Measurements from ENCODE around the gene PDGFRB.

Gene PDGFRB

DNA sequence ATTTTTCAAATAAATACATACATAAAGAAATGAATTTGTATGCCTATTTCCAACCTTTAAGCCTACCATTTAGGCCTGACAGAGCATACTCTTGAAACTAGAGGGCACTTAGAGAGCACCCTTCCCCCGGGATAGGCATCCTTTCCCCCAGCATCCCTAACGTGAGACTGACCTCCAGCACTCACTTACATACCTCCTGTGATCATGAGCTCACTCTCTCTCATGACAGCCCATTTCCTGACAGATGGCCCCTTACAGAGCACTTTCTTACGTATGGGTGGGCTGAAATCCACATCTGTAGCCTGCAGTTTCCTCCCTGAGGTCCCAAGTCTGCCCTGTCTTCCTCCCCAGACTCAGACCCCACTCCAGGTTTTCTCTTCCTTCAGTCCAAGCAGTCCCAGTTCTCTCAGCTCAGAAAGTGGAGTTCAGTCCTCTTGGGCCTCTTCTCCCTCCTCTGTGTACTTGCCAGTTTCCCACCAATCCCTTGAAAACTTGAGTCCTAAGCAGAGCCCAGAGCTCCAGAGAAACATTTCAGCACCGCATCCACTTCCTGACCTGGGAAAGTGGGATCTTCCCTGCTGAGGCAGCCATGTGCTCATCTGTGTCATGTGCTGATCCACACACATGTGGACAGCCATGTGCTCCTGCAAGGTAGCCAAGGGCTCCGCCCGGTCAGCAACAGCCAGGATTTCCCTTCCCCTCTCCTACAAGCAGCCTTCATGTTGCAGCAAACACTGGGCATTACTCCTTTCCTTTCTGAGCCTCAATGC is 8.8 kb upstream of the PDGFRB start:
- no peak for DNase-seq (ENCODE audit: low read depth in 2 of 3, low spot score in 2 of 3)

DNA sequence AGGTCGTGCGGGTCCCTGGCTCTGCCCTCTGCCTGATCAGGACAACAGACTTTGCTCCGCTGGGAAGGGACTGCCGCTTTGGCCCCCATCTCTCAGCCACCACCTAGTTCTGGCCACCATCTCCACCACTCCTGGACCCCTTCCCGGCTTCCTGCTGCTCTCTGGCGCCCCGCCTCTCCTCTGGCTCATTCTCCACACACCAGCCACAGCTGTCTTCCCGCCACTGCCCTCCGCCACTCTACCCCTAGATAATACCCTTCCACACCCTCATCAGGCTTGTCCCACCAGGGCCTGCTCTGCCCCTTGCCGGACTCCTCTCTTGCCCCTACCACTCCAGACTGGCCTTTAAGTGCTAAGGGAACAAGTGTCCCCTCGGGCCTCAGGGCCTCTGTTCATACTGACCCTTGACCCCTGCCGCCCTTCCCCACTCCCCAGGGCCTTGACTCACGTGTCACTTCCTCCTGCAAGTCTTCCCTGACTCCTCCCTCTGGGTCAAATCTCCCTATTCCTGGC is 8.0 kb upstream of the PDGFRB start:
- DNase-seq (ENCODE audit: low read depth in 2 of 3, low spot score in 2 of 3) = no peak

DNA sequence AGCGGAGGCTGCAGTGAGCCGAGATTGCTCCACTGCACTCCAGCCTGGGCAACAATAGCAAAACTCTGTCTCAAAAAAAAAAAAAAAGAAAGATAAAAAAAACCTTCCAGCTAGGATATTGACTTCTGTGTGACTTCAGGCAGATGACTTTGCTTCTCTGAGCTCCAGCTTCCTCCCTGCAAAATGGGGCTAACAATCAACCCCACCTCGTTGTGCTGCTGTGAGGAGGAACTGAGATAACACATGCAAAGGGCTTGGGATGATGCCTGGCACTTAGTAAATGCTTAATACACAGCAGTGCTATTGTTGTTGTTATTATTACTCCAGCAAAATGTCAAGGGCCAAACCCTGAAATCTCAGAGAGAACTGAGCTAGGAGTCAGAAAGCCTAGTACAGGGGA is 7.4 kb upstream of the PDGFRB start:
- DNase-seq (ENCODE audit: low read depth in 2 of 3, low spot score in 2 of 3) = no peak

DNA sequence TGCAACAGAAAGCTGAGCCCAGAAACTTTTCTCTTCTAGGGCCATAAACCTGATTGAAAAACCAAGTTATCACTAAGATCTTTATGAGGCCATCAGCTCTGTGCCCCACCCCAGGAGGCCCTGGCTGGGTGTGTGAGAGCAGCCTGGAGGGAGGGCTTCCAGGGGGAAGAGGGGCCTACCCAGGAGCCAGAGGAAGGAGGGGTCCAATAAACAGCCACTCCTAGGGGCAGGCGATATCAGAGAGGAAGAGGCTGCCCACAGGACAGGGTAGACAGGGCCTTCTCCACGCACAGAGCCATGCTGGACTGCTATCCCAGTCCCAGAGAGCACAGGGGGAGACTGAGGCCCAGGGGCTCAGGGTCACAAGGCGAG is 6.5 kb upstream of the PDGFRB start:
- DNase-seq (ENCODE audit: low read depth in 2 of 3, low spot score in 2 of 3) = no peak

DNA sequence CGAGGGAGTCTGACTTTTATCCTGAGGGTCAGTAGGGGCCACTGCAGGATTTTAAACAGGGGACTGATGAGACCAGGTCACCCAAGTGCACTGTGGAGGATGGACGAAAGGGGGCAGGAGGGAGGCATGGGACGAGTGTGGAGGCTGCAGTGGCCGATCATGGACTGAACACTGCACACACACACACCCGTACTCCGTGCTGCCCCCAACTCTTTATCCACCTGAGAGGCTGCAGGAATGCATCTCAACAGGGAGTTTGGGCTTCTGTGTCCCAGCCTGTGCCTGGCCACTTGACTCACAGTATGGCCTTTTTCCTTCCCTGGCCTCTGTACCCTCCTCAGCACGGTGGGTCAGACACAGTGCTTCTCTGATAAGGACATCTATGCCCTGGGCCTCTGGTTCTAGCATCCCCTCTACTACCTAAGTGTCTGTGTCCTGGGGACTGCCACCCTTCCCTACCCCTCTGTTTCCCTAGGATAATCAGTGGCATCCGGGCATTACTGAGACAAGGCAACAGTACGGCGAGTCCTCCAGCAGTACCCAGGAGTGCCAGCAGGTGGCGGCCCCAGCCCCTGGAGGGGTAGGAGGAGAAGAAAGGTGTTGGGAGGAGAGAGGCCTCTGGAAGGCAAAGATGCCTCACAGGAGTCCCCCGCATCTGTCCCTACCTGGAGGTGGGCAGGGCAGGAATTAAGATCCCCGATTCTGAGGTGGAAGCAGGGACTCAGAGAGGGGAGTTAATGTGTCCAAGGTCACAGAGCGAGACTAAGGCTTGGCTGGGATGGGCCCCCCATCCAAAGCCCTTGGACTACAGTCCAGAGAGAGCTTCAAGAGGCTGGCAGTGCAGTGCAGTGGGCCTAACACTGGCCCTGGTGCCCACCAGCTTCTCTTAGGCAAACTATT is 5.8 kb upstream of the PDGFRB start:
- peak; percentile 45 to 77 (median 69) for DNase-seq (ENCODE audit: low read depth in 2 of 3, low spot score in 2 of 3)

DNA sequence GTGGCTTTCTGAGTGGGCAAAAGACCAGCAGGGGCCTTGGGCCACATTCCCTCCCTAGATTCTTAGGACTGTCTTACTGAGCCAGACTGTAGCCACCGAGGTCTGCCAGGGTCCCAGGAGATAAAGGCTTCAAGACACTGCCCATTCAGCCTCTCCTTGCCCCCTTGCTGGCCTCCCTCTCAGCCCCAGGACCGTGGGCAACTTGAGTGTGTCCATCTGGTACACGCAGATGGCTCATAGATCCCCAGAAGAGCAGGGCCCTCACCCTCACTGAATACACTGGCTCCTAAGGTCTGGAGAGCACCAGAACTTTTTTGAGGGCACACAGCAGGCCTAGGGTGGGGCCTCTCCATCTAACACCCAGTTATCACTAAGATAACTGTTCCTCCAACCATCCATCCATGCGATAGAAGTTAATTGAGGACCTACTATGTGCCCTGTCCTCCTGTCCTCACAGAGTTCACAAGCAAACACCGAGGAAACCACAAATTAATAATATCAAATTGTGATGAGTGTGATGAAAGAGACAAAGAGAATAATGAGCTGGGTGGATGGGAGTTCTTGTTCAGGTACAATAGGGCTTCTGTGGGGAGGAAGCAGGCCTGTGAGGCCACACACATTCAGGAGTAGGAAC is 4.9 kb upstream of the PDGFRB start:
- DNase-seq (ENCODE audit: low read depth in 2 of 3, low spot score in 2 of 3) = no peak

DNA sequence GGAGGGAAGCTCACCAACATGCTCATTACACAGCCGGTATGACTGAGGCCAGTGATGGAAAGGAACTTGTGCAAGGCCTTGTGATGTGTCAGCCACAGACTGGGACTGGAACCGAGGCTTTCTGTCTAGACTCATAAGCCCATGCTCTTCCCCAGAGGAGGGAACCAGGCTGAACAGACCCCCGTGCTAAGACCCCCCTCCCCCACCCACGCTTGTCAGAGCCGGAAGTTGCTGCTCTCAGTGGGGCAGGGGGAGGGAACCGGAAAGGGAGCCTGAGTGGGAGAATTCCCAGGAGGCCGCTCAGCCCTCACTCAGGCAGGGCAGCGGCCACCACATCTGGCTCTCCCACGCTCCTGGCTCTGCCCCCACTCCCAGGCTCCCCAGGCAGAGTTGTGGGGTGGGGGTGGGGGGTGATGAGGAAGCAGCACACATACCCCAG is 4.1 kb upstream of the PDGFRB start:
- no peak for DNase-seq (ENCODE audit: low read depth in 2 of 3, low spot score in 2 of 3)

DNA sequence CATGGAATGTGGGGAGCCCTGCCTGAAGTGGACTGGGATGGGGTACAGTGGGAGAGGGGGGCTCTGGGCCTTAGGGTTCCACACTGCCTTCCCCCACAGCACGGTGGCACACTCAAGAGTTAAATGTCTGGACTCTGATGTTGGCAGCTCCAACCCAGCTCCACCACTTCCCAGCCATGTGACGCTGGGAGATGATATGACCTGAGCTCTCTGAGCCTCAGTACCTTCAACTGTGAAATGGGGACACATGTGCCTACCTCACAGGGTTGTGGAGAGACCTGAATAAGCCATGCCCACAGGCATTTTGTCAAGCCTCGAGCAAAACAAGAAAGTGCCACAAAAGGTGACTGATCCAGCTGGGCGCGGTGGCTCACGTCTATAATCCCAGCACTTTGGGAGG is 3.4 kb upstream of the PDGFRB start:
- no peak for DNase-seq (ENCODE audit: low read depth in 2 of 3, low spot score in 2 of 3)

DNA sequence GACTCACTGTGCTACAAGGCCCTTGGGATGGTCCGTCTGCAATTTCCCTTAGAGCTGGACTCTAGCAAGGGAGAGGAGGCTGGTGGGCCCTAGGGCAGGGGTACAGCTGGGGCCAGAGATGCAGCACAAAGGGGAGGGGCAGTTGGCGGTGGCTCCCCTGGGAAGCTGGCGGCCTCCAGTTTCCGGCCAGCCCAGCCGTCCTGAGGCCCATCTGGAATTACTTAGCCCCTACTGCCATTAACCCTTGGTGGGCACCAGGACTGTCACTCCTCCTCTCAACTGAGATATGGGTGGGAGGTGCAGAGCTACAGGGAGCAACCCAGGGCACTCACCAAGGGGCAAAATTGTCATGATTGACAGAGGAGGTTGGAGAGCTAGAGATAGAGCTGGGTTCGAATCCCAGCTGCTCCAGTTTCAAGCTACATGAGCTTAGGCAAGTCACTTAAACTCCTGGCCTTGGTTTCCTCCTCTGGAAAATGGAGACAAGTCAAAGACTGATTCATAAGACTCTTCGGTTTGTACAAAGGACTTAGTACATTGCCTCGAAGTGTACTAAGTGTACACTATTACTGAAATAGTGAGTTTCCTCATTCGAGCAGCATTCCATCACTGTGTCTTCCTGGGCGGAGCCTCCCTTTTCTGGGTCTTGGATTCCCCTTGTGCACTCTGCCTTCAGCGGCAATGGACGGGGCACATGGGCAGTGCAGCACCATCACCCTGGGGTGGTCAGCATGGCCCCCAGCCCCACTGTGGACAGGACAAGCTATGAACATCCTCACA is 2.7 kb upstream of the PDGFRB start:
- no peak for DNase-seq (ENCODE audit: low read depth in 2 of 3, low spot score in 2 of 3)

DNA sequence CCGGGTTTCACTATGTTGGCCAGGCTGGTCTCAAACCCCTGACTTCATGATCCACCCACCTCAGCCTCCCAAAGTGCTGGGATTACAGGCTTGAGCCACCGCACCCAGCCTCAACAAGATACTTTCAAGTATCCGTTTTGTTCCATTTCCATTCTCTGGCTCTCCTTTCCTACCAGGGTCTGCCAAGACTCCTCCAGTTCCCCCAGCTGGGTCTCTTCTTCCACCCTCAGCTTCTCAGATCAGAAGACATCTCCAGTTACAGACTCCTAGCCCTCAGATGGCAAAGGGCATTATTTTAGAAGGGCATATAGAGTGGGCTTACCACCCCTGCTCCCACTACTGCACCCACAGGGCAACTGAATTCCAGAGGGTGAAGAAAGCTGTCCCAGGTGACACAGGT is 1.5 kb upstream of the PDGFRB start:
- DNase-seq (ENCODE audit: low read depth in 2 of 3, low spot score in 2 of 3) = no peak

DNA sequence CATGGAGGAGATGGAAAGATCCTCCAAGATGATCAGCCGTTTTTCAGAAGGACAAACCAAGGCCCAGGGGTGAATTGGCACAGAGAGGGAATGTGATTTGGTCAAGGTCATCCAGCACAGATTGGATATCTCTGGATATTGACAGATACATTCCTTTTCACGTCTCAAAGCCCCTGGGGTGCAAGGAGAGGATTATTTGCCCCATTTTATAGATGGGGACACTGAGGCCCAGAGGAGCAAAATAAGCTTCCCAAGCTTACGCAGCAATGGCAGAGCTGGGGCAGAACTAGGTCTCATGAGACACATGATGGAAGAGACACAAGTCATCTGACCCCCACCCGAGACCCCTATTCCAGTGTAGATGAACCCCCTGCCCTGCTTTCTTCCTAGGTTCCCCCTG is 895 bp upstream of the PDGFRB start:
- no peak for DNase-seq (ENCODE audit: low read depth in 2 of 3, low spot score in 2 of 3)

DNA sequence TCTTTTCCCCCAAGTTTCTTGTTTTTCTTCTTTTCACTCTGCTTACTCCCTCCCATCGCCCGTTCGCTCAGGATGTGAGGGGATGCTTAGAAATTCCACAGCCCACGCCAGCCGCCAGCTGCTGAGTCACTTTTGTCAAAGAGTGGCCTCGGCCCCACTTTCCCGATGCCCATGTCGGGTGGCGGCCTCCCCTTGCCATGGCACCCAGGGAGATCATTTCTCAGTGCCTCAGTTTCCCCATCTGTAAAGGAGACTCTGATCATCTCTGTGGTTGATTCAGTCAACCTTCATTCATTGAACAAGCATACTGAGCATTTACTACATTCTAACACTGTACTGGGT is 353 bp upstream of the PDGFRB start:
- no peak for DNase-seq (ENCODE audit: low read depth in 2 of 3, low spot score in 2 of 3)

DNA sequence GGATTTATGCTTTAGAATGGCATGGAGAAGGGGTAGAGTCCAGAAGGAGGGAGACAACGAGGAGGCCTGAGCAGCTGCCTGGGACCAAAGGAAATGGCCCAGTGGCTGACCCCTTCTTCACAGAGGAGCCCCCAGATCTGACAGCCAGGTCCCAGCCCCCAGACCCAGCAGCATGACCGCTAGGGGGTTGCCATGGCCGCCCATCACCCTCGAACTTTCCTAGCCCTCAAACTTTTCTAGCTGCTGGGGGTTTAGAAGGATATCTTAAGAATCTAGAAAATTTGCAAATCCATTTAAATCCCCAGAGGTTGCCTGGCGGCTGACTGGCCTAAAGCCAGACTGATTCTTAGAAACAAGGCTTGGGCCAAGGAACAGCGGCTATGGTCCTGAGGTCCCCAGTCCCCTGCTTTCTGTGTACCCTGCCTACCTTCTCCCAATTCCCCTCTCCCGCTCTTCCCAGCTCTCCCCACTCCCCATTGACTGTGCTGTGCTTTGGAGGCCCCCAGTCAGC is 972 bp downstream of the PDGFRB start:
- DNase-seq (ENCODE audit: low read depth in 2 of 3, low spot score in 2 of 3) = no peak

DNA sequence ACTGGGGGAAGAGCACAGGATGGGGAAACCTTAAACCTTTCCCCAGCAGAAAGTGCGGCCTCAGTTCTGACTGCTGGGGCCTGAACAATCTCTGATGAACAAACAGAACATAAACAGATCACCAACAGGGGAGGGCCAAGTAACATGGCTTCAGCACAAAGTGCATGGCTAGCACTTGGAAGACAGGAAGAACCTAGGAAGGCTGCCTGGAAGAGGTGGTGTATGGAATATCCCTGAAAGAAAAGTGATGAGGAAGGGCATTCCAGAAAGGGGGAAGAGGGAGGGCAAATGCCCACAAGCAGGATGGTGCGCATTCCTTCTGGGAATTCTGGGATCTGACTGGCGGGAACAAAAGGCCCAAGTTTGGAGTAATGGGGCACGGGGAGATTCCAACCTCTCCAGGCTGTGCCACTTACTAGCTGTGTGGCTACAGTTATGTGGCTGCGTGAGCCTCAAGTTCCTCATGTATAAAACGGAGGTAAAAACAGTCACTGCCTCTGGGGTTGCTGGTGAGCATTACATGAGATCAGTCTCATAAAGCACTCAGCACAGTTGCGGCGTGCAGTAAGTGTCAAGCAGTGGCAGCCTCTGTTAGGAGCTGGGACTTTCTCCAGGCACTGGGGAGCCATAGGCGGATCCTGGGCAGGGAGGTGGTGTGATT is 1.6 kb downstream of the PDGFRB start:
- DNase-seq (ENCODE audit: low read depth in 2 of 3, low spot score in 2 of 3) = no peak

DNA sequence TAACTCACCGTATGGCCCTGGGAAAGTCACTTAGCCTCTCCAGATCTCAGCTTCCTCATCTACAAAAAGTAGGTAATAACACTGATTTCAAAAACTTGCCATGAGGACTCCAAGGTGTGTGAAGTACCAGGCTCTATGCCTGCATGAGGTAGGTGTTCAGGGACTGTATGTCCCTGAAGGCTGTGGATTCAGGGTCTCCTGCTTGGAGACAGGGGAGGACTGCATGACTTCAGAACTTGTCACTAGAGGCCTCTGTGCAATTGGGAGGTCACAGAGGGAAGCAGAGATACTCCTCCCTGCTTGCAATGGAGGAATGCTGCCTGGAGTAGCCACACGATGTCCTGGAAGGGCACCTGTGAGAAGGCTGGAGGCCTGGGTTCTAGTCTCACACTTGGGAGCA is 2.2 kb downstream of the PDGFRB start:
- DNase-seq (ENCODE audit: low read depth in 2 of 3, low spot score in 2 of 3) = no peak

DNA sequence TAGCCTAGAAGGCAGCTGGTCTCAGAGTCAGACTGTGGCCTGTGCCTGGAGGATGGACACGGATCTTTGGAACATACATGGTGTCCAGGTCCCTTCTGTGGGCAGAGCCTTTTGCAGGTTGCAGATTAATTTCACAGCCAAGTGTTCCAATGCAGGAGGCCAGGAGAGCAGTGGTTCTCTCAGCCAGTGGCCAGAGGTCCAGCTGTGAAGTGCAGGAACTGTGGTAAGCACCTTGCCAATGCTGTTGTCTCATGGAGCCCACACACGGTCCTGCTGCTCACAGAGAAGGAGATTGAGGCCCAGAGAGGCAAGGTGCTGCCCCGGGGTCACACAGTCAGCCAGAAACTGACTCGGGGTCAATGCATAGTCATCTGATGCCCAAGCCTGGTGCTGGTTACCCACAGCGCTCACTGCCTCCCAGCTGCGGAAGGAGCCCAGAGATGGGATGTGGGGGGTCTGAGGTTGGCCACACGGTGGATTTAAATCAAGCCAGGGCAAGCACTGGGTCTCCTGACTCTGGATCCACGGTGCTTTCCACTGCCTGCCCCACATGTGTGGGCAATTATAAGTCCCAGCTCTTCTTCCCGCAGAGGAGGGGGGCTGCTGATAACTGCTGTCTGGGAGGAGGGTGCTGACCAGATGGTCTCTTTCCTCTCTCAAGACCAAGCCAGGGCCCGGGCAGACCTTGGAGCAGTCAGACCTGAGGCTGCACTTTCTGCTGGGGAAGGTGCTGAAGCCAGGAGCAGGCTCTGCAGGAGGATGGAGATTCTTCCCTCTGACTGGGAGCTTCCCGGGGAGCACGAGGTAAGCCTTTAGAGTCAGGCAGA is 2.8 kb downstream of the PDGFRB start:
- no peak for DNase-seq (ENCODE audit: low read depth in 2 of 3, low spot score in 2 of 3)

DNA sequence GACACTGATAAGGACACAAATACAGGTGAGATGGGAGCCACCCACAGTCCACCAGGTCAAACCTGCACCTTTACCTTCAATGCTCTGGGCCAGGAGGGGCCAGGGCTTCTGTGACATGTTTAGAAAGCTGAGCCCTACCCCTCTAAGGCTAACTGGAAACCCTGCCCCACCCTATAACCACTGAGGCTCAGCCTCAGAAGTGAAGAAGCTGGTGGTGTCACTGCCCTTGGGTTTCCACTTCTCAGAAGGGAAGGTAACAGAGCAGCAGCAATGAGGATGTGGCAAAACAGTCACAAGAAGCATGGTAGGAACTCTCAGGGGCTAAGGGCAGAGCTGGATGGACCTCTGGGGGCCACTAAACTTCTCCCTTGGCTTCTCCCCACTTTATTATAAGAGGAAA is 6.0 kb downstream of the PDGFRB start:
- no peak for DNase-seq (ENCODE audit: low read depth in 2 of 3, low spot score in 2 of 3)

DNA sequence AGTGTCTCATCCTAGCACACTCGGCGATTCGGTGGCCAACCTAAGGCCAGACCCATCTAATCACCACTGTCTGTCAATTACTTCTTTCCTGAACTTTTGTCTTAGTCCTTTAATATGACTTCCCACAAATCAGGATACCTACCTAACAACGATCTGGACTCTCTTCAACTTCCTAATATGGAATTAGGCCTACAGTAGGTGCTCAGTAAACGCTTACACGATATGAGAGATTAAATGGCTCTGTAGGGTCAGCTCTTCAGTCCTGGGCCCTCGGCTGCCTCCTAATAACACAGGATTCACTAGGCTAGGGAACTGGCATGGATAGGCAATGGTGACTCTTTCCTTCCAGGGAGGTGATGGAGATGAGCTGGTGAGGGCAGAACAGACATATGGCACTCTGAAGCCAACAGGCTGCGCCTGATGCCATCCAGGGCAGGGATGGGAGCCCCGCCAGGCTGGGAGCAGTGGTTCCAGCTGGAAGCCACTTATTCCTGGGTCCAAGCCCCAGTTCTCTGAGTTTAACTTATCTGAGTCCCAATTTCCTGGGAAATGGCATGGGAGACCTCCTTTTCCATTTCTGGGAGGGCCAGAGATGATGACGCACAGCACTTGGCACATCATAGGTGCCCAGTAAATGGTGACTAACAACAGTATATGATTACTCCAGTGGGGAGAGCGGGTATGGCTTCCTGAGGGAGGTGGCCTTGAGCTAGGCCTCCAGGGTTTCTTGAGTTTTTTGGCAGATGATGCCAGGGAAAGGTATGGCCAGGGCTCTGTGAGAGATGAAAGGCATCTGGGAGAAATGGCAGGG is 7.3 kb downstream of the PDGFRB start:
- no peak for DNase-seq (ENCODE audit: low read depth in 2 of 3, low spot score in 2 of 3)

DNA sequence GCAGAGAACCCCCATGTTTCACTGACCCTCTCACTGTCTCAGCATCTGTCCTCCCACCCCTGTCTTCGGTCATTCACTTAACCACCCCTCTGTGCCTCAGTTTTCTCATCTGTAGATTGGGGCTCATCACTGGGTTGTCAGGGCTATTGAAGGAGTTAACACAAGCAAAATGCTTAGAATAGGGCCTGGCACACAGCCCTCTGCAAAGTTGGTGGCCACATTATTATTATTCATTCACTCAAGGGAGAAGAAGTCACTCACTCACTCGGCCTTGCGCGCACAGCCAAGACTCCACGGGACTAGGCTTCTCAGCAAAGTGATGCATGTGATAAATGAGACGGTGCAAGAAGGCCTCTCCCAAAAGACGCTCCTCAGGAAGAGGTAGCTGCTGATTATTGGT is 8.0 kb downstream of the PDGFRB start:
- no peak for DNase-seq (ENCODE audit: low read depth in 2 of 3, low spot score in 2 of 3)
